Vagina (tissue), 2 donors: ENCODE measurements around the gene PPARA.

Experiments
- POLR2A ChIP-seq, 2 donors: fragments of 450-650 bp; IDR thresholded peaks; one replicate each; pipeline ENCODE4 v1.6.1; 2017; ENCODE audit warnings: antibody characterized with exemption in 2 of 2, mild to moderate bottlenecking in 2 of 2, moderate library complexity in 2 of 2
- POLR2AphosphoS5 ChIP-seq, 2 donors: sonication (generic); formaldehyde crosslinking; IDR thresholded peaks; one replicate each; pipeline ENCODE4 v1.9.0; 2017; ENCODE audit warnings: antibody characterized with exemption in 2 of 2, mild to moderate bottlenecking in 2 of 2, low read depth in 1 of 2; ENCODE audit not compliant: insufficient read depth in 1 of 2
- TF ChIP-seq, protein P1 (sequence below), 3 experiments: fragments of 450-650 bp in 2 of 3; fragments of 200-600 bp in 1 of 3; sonication (generic) in 1 of 3; IDR thresholded peaks; one replicate each; pipeline ENCODE4 v1.5.1; 2017 to 2019; ENCODE audit warnings: antibody characterized with exemption in 3 of 3, mild to moderate bottlenecking in 2 of 3, moderate library complexity in 2 of 3

DNA sequence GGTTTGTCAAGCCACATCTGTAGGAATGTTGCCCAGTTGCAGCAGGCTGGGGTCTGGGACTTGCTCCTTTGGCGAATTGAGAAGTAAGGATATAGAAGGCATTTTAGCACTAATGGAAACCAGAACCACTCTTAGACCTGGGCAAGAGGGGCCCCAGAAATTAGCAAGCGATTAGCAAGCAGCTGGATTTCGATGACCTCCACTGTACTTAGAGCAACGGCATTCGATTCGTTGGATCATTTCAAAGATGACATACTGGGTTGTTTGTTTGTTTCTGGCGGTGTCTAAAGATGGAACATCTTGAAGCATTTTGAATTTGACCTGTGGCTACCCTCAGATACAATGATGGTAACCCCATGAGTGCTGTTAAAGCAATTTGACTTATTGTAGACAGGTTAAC lies 100.9 kb downstream of the PPARA start:
- TF ChIP-seq, protein P1, sequence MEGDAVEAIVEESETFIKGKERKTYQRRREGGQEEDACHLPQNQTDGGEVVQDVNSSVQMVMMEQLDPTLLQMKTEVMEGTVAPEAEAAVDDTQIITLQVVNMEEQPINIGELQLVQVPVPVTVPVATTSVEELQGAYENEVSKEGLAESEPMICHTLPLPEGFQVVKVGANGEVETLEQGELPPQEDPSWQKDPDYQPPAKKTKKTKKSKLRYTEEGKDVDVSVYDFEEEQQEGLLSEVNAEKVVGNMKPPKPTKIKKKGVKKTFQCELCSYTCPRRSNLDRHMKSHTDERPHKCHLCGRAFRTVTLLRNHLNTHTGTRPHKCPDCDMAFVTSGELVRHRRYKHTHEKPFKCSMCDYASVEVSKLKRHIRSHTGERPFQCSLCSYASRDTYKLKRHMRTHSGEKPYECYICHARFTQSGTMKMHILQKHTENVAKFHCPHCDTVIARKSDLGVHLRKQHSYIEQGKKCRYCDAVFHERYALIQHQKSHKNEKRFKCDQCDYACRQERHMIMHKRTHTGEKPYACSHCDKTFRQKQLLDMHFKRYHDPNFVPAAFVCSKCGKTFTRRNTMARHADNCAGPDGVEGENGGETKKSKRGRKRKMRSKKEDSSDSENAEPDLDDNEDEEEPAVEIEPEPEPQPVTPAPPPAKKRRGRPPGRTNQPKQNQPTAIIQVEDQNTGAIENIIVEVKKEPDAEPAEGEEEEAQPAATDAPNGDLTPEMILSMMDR (IDR thresholded peaks at IDR 0.05), result no peak
- no peak for TF ChIP-seq POLR2AphosphoS5 (IDR thresholded peaks at IDR 0.05; ENCODE audit: insufficient read depth in 1 of 2, low read depth in 1 of 2)
- no peak for TF ChIP-seq POLR2A (IDR thresholded peaks at IDR 0.05)
